Activated CD8-positive, alpha-beta memory T cell treated with anti-CD3 and anti-CD28 coated beads for 1 hour (primary cell): ENCODE data around the gene PEX11G.
"Not testable (repeated sequence)": the region's sequence is repeated elsewhere in the genome, so short reads cannot be mapped to it uniquely, and the experiment has no call there.

Source experiments
- DNase-seq, 2 donors: peaks; one replicate each; pipeline ENCODE4 v3.0.0-alpha.2; 2020; ENCODE audit warnings: low read depth in 1 of 2; ENCODE audit errors: extremely low read depth in 1 of 2

The PEX11G gene

GRCh38 chr19:7470540-7471305 is 18.1 kb downstream of the PEX11G start:
- no peak for DNase-seq

- no peak for DNase-seq
Measured at GRCh38 chr19:7469669-7470285, 19.1 kb downstream of the PEX11G start.

GRCh38 chr19:7468840-7469239 is 20.0 kb downstream of the PEX11G start:
- no peak for DNase-seq

GRCh38 chr19:7467009-7467989 is 21.5 kb downstream of the PEX11G start:
- no peak for DNase-seq

GRCh38 chr19:7463575-7463974 is 25.3 kb downstream of the PEX11G start:
- DNase-seq: no peak

GRCh38 chr19:7461841-7462629 is 26.8 kb downstream of the PEX11G start:
- no peak for DNase-seq

- DNase-seq: no peak
Measured at GRCh38 chr19:7460562-7460966, 28.3 kb downstream of the PEX11G start.

GRCh38 chr19:7459773-7460172 is 29.1 kb downstream of the PEX11G start:
- no peak for DNase-seq

- DNase-seq: no peak
Measured at GRCh38 chr19:7458675-7459074, 30.2 kb downstream of the PEX11G start.

GRCh38 chr19:7456964-7457541 is 31.8 kb downstream of the PEX11G start:
- no peak for DNase-seq

- DNase-seq: no peak
Measured at GRCh38 chr19:7455600-7456296, 33.1 kb downstream of the PEX11G start.

- no peak for DNase-seq
Measured at GRCh38 chr19:7454998-7455397, 33.8 kb downstream of the PEX11G start.

- no peak for DNase-seq
Measured at GRCh38 chr19:7450243-7451223, 38.3 kb downstream of the PEX11G start.

GRCh38 chr19:7449391-7450070 is 39.3 kb downstream of the PEX11G start:
- not testable (repeated sequence) for DNase-seq

GRCh38 chr19:7447648-7448047 is 41.2 kb downstream of the PEX11G start:
- DNase-seq: no peak

GRCh38 chr19:7445104-7445503 is 43.7 kb downstream of the PEX11G start:
- no peak for DNase-seq

- no peak for DNase-seq
Measured at GRCh38 chr19:7444042-7444441, 44.8 kb downstream of the PEX11G start.

GRCh38 chr19:7442423-7442822 is 46.4 kb downstream of the PEX11G start:
- DNase-seq: no peak
